Nephron progenitor cell (in vitro differentiated cells): Measurements from ENCODE around the gene TNNI3.

Experiments used
- DNase-seq: peaks from one replicate; pipeline ENCODE4 v3.0.0; 2021
- H3K27ac Mint-ChIP-seq: 2 replicates; pipeline ENCODE4 v1.8.0; 2021; ENCODE audit warnings: mild to moderate bottlenecking, moderate library complexity, mixed read lengths
- H3K27me3 Mint-ChIP-seq: 2 replicates; pipeline ENCODE4 v1.8.0; 2021; ENCODE audit warnings: mild to moderate bottlenecking, low read depth, mixed read lengths; ENCODE audit not compliant: poor library complexity
- H3K36me3 Mint-ChIP-seq: 2 replicates; pipeline ENCODE4 v1.8.0; 2021; ENCODE audit warnings: low read depth, mixed read lengths
- H3K4me1 Mint-ChIP-seq: 2 replicates; pipeline ENCODE4 v1.8.0; 2021; ENCODE audit warnings: mixed read lengths
- H3K4me3 Mint-ChIP-seq: 2 replicates; pipeline ENCODE4 v1.8.0; 2021; ENCODE audit warnings: mild to moderate bottlenecking, moderate library complexity, mixed read lengths
- H3K9me3 Mint-ChIP-seq: 2 replicates; pipeline ENCODE4 v1.8.0; 2021; ENCODE audit warnings: mild to moderate bottlenecking, moderate library complexity, mixed read lengths
- CTCF ChIP-seq: fragments of 200-600 bp; sonication (generic); IDR thresholded peaks from 2 replicates; pipeline ENCODE4 v1.5.0; 2021; ENCODE audit warnings: antibody characterized with exemption

The TNNI3 gene

DNA sequence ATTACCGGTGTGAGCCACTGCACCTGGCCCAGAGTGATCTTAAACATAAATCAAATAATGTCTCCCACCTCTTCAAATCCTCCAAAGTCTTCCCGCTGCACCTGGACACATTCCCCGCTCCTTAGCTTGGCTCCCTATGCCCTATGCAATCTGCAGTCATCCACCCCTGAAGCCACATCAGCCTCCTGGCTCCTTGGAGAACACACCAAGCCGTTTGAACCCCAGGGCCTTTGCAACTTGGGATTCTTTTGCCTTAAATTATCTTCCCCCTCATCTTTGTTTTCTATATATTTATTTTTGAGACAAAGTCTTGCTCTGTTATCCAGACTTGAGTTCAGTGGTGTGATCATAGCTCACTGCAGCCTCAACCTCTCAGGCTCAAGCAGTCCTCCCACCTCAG lies 11.6 kb upstream of the TNNI3 start:
- Mint-ChIP-seq H3K4me3 (no peak overlapping the region), H3K27me3 (peaks cover 76% of the 10 kb centered on the region), H3K27ac (no peak overlapping the region), H3K4me1 (peaks cover 20% of the 10 kb centered on the region), H3K36me3 (no peaks in the 10 kb centered on the region), H3K9me3 (peaks cover 6% of the 10 kb centered on the region)
- DNase-seq, result no peak
- TF ChIP-seq CTCF, result no peak

GRCh38 chr19:55166530-55167268 lies 9.2 kb upstream of the TNNI3 start, which contains the start of gene DNAAF3:
TSS of gene DNAAF3 (minus strand) at chr19:55166613. CDS start at chr19:55166413, 200 bp downstream.
- Mint-ChIP-seq H3K9me3 (peaks cover 4% of the 10 kb centered on the region), H3K27me3 (peaks cover 73% of the 10 kb centered on the region), H3K27ac (peak within 1 kb of the TSS; percentile 98), H3K36me3 (no peaks in the 10 kb centered on the region), H3K4me3 (peak within 1 kb of the TSS; percentile 90), H3K4me1 (peaks cover 8% of the 10 kb centered on the region)
- TF ChIP-seq CTCF, result no peak
- peak; percentile 98 for DNase-seq

- H3K4me3 Mint-ChIP-seq, result peak overlapping the region; percentile 90
- H3K27me3 Mint-ChIP-seq, result peaks cover 73% of the 10 kb centered on the region
- DNase-seq, result peak; percentile 83
- peak; percentile 60 for TF ChIP-seq CTCF
- H3K4me1 Mint-ChIP-seq, result peaks cover 8% of the 10 kb centered on the region
- H3K27ac Mint-ChIP-seq, result no peak overlapping the region
- no peaks in the 10 kb centered on the region for H3K9me3 Mint-ChIP-seq
- no peaks in the 10 kb centered on the region for H3K36me3 Mint-ChIP-seq
Measured at GRCh38 chr19:55165952-55166529, 8.5 kb upstream of the TNNI3 start.

DNA sequence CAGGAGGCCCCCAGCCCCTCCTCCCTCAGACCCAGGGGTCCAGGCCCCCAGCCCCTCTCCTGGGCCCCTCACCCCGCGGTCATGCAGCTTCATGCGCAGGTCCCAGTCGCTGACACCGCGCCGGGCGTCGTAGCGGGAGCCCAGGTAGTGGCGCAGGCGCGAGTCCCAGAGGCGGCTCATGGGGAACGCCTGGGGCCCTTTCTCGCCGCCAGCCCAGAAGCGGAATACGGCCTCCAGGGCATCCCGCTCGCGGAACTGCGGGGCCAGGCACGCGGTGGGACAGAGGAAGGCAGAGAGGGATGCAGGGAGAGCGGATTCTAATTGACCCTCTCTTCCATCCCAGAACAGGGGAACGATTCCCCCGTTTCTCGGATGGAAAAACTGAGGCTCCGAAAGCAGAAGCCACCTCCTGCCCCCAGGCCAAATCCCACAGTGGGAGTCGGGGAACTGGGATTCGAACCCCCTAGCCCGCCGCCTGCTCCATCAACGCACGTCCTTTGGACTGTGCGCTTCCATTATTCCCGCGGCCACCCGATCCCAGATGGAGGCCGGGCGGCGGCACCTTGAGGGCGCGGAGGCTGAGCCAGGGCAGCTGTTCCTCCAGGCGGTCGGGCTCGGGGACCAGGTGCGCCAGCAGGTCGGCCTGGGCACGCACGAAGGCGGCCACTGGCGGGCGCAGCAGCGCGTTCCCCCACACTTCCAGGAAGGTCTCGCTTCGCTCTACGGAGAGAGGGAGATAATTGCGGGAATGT lies 4.2 kb upstream of the TNNI3 start:
- Mint-ChIP-seq H3K36me3 (no peaks in the 10 kb centered on the region), H3K27ac (no peak overlapping the region), H3K4me3 (no peak overlapping the region), H3K9me3 (no peaks in the 10 kb centered on the region), H3K4me1 (peaks cover 22% of the 10 kb centered on the region), H3K27me3 (peaks cover 74% of the 10 kb centered on the region)
- no peak for DNase-seq
- no peak for TF ChIP-seq CTCF

- H3K27me3 Mint-ChIP-seq, result peaks cover 77% of the 10 kb centered on the region
- TF ChIP-seq CTCF, result no peak
- no peaks in the 10 kb centered on the region for H3K9me3 Mint-ChIP-seq
- no peaks in the 10 kb centered on the region for H3K36me3 Mint-ChIP-seq
- H3K4me3 Mint-ChIP-seq, result no peak overlapping the region
- no peak for DNase-seq
- peaks cover 23% of the 10 kb centered on the region for H3K4me1 Mint-ChIP-seq
- H3K27ac Mint-ChIP-seq, result no peak overlapping the region
Measured at GRCh38 chr19:55160986-55161365, 3.4 kb upstream of the TNNI3 start.
